ENCODE results near the gene PTGFRN.
"Not testable (repeated sequence)": the region's sequence is repeated elsewhere in the genome, so short reads cannot be mapped to it uniquely, and the experiment has no call there.

PTGFRN gene

DNA sequence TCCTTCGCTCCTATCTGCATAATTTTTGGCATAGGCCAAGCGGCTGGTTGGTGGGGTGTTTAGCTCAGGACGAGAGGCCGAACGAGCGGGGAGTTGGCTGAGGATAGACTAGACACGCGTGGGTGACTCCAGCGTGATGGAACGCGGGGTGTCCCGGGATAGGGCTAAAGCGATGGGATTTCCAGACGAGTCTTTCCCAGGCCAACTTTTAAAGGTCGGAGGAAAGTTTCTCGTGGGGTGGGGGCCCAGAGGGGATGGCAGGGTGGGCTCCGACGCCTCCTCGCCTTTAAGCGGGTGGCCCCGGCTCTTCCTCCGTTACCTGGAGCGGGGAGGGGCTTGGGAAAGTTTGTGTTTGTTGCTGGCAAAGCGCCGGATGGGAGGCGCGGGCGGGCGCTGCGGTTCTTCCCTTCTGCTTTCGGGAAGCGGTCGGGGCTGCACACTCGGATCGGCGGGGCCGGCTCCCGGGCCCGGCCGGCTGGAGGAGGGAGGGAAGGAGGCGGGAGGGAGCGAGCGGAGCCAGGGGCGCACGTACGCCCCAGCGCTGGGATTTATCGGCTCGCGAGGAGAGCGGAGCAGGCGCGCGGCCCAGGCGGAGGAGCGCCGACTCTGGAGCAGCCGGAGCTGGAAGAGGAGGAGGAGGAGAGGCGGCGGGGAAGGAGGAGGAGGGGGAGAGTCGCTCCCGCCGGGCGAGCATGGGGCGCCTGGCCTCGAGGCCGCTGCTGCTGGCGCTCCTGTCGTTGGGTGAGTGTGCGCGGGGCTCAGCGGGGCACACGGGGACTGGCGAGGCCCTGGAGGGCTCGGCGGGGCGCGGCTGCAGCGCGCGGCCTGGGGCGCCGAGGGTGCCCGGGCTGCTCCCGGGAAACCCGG, at the start of gene PTGFRN:
Gene PTGFRN, plus strand, starts transcription at position 405 of the 867 bp plus-strand sequence. Its CDS starts 288 bp downstream, at position 693.
- in situ Hi-C loops (cut with HindIII; ENCODE audit: low sequenced_read_pairs): no loop called here

DNA sequence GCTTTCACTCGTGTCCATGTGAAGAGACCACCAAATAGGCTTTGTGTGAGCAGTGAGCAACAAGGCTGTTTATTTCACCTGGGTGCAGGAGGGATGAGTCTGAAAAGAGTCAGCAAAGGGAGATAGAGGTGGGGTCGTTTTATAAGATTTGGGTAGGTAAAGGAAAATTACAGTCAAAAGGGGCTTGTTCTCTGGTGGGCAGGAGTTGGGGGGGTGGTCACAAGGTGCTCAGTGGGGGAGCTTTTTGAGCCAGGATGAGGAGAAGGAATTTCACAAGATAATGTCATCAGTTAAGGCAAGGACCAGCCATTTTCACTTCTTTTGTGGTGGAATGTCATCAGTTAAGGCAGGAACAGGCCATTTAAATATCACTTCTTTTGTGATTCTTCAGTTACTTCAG, 49.5 kb upstream of the PTGFRN start:
- in situ Hi-C loops (cut with HindIII; ENCODE audit: low sequenced_read_pairs): not testable (repeated sequence)

GRCh38 chr1:116861137-116861536, 48.6 kb upstream of the PTGFRN start:
- in situ Hi-C loops (cut with HindIII; ENCODE audit: low sequenced_read_pairs): no loop called here

DNA sequence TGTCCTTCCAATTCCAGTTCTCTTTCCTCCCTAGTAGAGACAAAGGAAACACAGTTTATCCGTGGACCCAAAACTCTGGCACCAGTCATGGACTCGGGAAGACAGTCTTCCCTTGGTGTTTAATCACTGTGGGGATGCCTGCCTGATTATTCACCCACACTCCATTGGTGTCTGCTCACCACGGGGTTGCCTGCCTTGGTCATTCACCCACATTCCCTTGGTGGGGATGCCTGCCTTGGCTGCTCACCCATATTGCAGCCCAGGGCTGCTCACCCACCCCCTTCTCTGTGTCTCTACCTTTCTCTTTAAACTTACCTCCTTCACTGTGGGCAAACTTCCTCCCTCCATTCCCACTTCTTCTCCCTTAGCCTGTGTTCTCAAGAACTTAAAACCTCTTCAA, 46.7 kb upstream of the PTGFRN start:
- in situ Hi-C loops (cut with HindIII; ENCODE audit: low sequenced_read_pairs): not testable (repeated sequence)

DNA sequence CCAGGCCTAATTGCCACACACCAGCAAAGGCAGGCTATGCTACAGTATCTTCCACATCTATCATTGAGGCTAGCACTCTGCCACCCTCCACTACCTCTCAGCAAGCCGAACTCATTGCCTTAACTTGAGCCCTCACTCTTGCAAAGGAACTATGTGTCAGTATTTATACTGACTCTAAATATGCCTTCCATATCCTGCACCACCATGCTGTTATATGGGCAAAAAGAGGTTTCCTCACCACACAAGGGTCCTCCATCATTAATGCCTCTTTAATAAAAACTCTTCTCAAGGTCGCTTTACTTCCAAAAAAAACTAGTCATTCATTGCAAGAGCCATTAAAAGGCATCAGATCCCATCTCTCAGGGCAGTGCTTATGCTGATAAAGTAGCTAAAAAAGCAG, 43.2 kb upstream of the PTGFRN start:
- in situ Hi-C loops (cut with HindIII; ENCODE audit: low sequenced_read_pairs): not testable (repeated sequence)

DNA sequence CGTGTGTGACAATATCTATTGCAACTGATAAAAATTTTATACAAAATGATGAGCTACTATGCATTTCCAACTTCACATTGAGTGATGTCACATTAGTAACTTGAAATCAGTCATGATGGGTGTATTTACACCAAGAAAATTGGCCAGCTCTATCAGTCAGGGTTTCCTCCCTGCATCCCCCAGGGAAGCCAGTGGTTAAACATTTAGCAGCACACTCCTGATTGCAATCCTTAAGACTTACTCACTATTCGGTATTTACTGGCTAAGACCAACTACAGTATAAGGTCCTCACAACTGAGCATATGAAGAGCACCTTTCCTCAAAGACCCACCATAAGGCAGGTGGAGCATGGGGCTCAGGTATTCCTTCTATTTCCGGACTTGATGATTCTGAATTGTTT, 41.3 kb upstream of the PTGFRN start:
- in situ Hi-C loops (cut with HindIII; ENCODE audit: low sequenced_read_pairs): no loop called here

DNA sequence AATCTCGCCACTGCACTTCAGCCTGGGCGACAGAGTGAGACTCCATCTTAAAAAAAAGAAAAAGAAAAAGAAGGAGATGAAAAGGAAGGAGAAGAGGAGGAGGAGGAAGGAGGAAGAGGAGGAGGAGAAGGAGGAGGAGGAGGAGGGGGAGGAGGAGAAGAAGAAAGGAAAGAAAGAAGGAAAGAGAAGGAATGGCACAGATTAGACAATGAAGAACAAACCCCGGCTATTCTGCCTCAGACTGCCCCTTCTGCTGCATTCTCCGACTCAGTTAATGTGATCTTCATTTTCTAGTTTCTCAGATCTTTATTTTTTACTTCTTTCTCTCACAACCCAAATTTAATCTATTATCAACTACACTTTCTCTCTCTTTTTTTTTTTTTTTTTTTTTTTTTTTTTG, 40.1 kb upstream of the PTGFRN start:
- in situ Hi-C loops (cut with HindIII; ENCODE audit: low sequenced_read_pairs): no loop called here

DNA sequence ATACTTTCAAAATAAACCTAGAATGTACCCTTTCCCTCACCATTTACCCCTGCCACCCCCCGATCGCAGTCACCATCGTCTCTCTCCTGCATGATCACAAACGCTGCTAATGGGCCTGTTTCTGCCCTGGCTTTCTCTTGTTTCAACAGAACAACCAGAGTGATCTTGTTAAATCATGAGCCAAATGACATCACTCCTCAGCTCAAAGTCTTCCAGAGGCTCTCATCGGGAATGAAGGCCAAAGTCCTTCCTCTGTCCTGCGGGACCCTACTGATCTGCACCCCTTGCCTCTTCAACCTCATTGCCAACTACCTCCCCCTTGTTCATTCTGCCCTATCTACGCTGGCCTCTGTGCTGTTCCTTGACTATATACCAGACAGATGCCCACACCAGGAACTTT, 39.4 kb upstream of the PTGFRN start:
- in situ Hi-C loops (cut with HindIII; ENCODE audit: low sequenced_read_pairs): no loop called here

GRCh38 chr1:116871779-116872146, 38.0 kb upstream of the PTGFRN start:
- in situ Hi-C loops (cut with HindIII; ENCODE audit: low sequenced_read_pairs): no loop called here

- in situ Hi-C loops (cut with HindIII; ENCODE audit: low sequenced_read_pairs): no loop called here
These were observed 35.9 kb upstream of the PTGFRN start for GRCh38 chr1:116873680-116874271.

DNA sequence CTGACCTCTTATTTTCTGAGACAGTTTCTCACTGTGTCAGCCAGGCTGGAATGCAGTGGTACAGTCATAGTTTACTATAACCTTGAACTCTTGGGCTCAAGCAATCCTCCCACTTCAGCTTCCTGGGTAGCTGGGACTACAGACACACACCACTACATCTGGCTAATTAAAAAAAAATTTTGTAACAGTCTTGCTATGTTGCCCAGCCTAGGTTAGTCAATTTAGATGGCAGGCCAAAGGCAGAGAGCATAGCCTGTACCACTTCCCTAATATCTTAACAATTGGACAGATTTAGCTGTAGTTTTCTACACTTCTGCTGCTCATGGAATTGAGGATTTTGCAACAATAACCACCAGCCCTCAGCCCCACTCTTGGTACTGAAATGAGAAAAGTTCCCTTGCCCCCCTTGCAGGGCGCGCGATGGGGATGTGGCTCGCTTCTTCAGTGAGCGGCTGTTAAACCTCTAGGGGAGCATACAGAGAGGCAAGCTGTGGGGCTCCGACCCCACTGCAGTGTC, 34.9 kb upstream of the PTGFRN start:
- in situ Hi-C loops (cut with HindIII; ENCODE audit: low sequenced_read_pairs): no loop called here

GRCh38 chr1:116875391-116875790, 34.3 kb upstream of the PTGFRN start:
- in situ Hi-C loops (cut with HindIII; ENCODE audit: low sequenced_read_pairs): no loop called here

- in situ Hi-C loops (cut with HindIII; ENCODE audit: low sequenced_read_pairs): not testable (repeated sequence)
These were observed 33.8 kb upstream of the PTGFRN start for GRCh38 chr1:116875946-116876345.

- in situ Hi-C loops (cut with HindIII; ENCODE audit: low sequenced_read_pairs): no loop called here
These were observed 32.4 kb upstream of the PTGFRN start for GRCh38 chr1:116877141-116877818.

GRCh38 chr1:116878804-116879477, 30.8 kb upstream of the PTGFRN start:
- in situ Hi-C loops (cut with HindIII; ENCODE audit: low sequenced_read_pairs): no loop called here

GRCh38 chr1:116879478-116880133, 30.1 kb upstream of the PTGFRN start:
- in situ Hi-C loops (cut with HindIII; ENCODE audit: low sequenced_read_pairs): loop anchor here (5.0 kb wide), 1 partner anchor 37 kb away; no protein-coding TSS in a partner anchor

- in situ Hi-C loops (cut with HindIII; ENCODE audit: low sequenced_read_pairs): loop anchor here (5.0 kb wide), 1 partner anchor 39 kb away; no protein-coding TSS in a partner anchor
These were observed 28.8 kb upstream of the PTGFRN start for GRCh38 chr1:116880917-116881316.

- in situ Hi-C loops (cut with HindIII; ENCODE audit: low sequenced_read_pairs): loop anchor here (5.0 kb wide), 1 partner anchor 40 kb away; no protein-coding TSS in a partner anchor
These were observed 27.7 kb upstream of the PTGFRN start for GRCh38 chr1:116881879-116882520.

- in situ Hi-C loops (cut with HindIII; ENCODE audit: low sequenced_read_pairs): loop anchor here (5.0 kb wide), 1 partner anchor 41 kb away; no protein-coding TSS in a partner anchor
These were observed 26.9 kb upstream of the PTGFRN start for GRCh38 chr1:116882866-116883265.

All from endothelial cell of hepatic sinusoid (primary cell).